Measurements from ENCODE around the gene SLC15A5.

The SLC15A5 gene

DNA sequence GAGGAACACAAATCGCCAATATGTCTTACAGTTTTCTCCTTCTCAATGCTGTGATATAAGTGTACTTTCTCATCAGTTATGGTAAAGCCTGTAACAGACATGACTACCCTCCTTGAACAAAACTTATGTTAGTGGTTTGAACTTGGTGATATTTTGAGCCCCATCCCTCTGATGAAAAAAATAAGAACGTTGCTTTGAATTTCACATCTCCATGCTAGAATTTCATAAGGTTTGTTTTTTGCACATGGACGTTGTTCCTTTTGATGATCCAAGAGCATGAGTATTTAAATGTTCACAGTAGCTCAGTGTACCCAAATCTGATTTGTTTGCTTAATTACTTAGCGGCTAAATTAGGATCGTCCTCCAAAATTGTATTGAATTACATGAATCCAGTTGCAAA lies at the start of gene SLC15A5:
SLC15A5 (minus strand) TSS at position 101 of the 400 bp plus-strand sequence; CDS start at position 101, 0 bp downstream.
- no peak for FAIRE-seq
- no peak for DNase-seq (ENCODE audit: insufficient read length, low spot score)
- TF ChIP-seq, protein P1, sequence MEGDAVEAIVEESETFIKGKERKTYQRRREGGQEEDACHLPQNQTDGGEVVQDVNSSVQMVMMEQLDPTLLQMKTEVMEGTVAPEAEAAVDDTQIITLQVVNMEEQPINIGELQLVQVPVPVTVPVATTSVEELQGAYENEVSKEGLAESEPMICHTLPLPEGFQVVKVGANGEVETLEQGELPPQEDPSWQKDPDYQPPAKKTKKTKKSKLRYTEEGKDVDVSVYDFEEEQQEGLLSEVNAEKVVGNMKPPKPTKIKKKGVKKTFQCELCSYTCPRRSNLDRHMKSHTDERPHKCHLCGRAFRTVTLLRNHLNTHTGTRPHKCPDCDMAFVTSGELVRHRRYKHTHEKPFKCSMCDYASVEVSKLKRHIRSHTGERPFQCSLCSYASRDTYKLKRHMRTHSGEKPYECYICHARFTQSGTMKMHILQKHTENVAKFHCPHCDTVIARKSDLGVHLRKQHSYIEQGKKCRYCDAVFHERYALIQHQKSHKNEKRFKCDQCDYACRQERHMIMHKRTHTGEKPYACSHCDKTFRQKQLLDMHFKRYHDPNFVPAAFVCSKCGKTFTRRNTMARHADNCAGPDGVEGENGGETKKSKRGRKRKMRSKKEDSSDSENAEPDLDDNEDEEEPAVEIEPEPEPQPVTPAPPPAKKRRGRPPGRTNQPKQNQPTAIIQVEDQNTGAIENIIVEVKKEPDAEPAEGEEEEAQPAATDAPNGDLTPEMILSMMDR (IDR thresholded peaks at IDR 0.05; ENCODE audit: insufficient read depth, missing control alignments): no peak

- TF ChIP-seq, protein P1 (IDR thresholded peaks at IDR 0.05; ENCODE audit: insufficient read depth, missing control alignments): no peak
- FAIRE-seq (no peak), DNase-seq (ENCODE audit: insufficient read length, low spot score) (no peak)
Observed at GRCh38 chr12:16325426-16325825, 47.9 kb upstream of the SLC15A5 start.

GRCh38 chr12:16324772-16325171 lies 47.3 kb upstream of the SLC15A5 start:
- no peak for DNase-seq (ENCODE audit: insufficient read length, low spot score)
- TF ChIP-seq, protein P1 (IDR thresholded peaks at IDR 0.05; ENCODE audit: insufficient read depth, missing control alignments): no peak
- no peak for FAIRE-seq

DNA sequence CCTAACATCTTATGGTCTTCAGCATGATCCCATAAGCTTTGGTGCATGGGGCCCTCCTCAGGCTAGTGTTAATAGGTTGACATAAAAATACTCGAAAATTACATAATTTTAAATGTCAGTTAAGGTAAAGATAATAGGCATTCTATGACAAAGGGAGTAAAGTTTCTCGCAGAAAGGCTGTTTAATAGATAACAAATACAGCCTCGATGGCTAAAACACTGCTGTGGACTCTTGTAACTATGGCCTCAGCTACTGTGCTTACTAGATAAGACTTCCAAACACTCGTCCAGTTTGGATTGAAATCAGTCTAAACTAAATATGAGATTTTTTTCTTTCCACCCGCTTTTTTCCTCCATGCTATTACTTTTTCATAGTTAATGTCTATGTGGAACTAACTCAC lies 46.8 kb upstream of the SLC15A5 start:
- TF ChIP-seq, protein P1 (IDR thresholded peaks at IDR 0.05; ENCODE audit: insufficient read depth, missing control alignments): no peak
- DNase-seq (ENCODE audit: insufficient read length, low spot score): no peak
- no peak for FAIRE-seq

DNA sequence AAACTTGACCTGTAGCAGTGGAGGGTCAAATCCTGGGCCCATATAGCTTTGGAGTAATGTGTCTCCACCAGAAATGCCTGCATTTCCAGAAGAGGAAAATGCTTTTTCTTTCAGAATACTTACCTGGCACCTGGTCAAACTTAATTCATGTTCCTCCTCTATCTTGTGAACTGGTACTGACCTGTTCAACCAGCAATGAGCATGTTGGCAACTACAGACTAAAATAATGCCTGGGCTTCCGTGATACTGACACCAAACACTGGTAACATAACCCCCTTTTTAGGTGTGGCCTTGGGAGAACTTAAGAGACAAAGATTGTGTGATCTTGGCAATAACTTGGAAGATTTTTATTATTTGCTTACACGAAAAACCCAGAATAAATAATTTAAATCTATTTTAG lies 46.2 kb upstream of the SLC15A5 start:
- DNase-seq (ENCODE audit: insufficient read length, low spot score): no peak
- FAIRE-seq: no peak
- TF ChIP-seq, protein P1 (IDR thresholded peaks at IDR 0.05; ENCODE audit: insufficient read depth, missing control alignments): no peak

DNA sequence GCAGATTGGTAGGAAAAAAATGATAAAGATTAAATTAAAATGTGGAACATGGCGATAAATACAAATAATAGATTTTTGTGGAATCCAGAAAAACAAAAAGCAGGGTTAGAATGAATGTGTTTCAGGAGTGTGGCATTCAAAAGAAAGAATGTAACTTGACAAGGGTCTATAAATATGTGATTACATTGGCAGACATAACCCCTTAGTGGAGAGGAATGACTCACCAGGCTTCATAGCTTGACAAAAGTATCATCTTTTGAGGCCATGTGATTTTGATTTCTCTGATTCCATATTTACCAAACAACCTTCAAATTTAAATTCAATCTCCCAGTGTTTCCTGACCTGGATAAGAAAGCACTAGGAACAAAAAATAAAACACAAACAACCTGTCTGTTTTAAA lies 45.5 kb upstream of the SLC15A5 start:
- FAIRE-seq (no peak), DNase-seq (ENCODE audit: insufficient read length, low spot score) (no peak)
- TF ChIP-seq, protein P1 (IDR thresholded peaks at IDR 0.05; ENCODE audit: insufficient read depth, missing control alignments): no peak

DNA sequence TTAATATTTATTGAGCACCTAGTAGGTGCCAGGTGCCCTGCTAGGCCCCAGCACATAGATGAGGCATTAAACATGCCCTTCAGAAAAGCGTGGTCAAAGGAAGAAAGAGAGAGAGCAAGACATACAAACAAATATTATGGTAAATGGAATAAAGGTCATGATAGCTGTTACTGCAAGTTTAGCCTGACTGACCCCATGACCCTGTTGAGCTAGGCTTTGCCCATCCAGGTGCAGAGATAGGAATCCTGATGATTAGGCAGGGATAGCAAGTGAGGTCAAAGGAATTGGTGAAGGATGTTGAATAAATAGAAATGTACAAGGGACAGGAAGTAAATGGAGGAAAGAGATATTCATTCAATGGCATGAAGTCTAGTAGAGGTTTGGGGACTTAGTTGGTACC lies 33.4 kb upstream of the SLC15A5 start:
- DNase-seq (ENCODE audit: insufficient read length, low spot score) (no peak), FAIRE-seq (no peak)
- TF ChIP-seq, protein P1 (IDR thresholded peaks at IDR 0.05; ENCODE audit: insufficient read depth, missing control alignments): no peak
